Stimulated activated CD8-positive, alpha-beta memory T cell treated with anti-CD3 and anti-CD28 coated beads, Interleukin-15, amount 100 ng/mL, for 1 hour (primary cell): Measurements from ENCODE around the gene TRAF3.
"Not testable (repeated sequence)": the region's sequence is repeated elsewhere in the genome, so short reads cannot be mapped to it uniquely, and the experiment has no call there.

Source experiments
- DNase-seq: peaks from one replicate; pipeline ENCODE4 v3.0.0-alpha.2; 2020; ENCODE audit warnings: low read depth

Gene TRAF3

GRCh38 chr14:102892651-102893050, 115.4 kb downstream of the TRAF3 start:
- DNase-seq: no peak

GRCh38 chr14:102893452-102893851, 116.2 kb downstream of the TRAF3 start:
- no peak for DNase-seq

- DNase-seq: not testable (repeated sequence)
Measured at GRCh38 chr14:102896735-102897134, 119.5 kb downstream of the TRAF3 start.

GRCh38 chr14:102897299-102898027, 120.2 kb downstream of the TRAF3 start:
- DNase-seq: no peak

- DNase-seq: no peak
Measured at GRCh38 chr14:102898298-102898697, 121.0 kb downstream of the TRAF3 start.

- no peak for DNase-seq
Measured at GRCh38 chr14:102898776-102899515, 121.7 kb downstream of the TRAF3 start.

- DNase-seq: no peak
Measured at GRCh38 chr14:102899516-102899900, 122.3 kb downstream of the TRAF3 start.

GRCh38 chr14:102900631-102901571, 123.7 kb downstream of the TRAF3 start:
- DNase-seq: no peak

GRCh38 chr14:102901633-102902032, 124.4 kb downstream of the TRAF3 start:
- DNase-seq: no peak

- DNase-seq: no peak
Measured at GRCh38 chr14:102902086-102902485, 124.8 kb downstream of the TRAF3 start.

GRCh38 chr14:102902523-102903247, 125.4 kb downstream of the TRAF3 start:
- DNase-seq: no peak

GRCh38 chr14:102903248-102903888, 126.1 kb downstream of the TRAF3 start:
- DNase-seq: no peak

GRCh38 chr14:102903889-102904512, 126.8 kb downstream of the TRAF3 start:
- no peak for DNase-seq

GRCh38 chr14:102905116-102906108, 128.2 kb downstream of the TRAF3 start:
- DNase-seq: no peak

GRCh38 chr14:102906616-102907302, 129.5 kb downstream of the TRAF3 start:
- DNase-seq: no peak

GRCh38 chr14:102907303-102907844, 130.1 kb downstream of the TRAF3 start:
- DNase-seq: no peak

GRCh38 chr14:102907980-102908730, 130.9 kb downstream of the TRAF3 start:
- DNase-seq: no peak
